Activated CD8-positive, alpha-beta memory T cell treated with anti-CD3 and anti-CD28 coated beads for 48 hours (primary cell): ENCODE measurements around the gene STRN3.
"Not testable (repeated sequence)": the region's sequence is repeated elsewhere in the genome, so short reads cannot be mapped to it uniquely, and the experiment has no call there.

Source experiments
- DNase-seq, 3 experiments: peaks; one replicate each; pipeline ENCODE4 v3.0.0-alpha.2; 2020; ENCODE audit warnings: low read depth in 2 of 3, low spot score in 2 of 3

The STRN3 gene

DNA sequence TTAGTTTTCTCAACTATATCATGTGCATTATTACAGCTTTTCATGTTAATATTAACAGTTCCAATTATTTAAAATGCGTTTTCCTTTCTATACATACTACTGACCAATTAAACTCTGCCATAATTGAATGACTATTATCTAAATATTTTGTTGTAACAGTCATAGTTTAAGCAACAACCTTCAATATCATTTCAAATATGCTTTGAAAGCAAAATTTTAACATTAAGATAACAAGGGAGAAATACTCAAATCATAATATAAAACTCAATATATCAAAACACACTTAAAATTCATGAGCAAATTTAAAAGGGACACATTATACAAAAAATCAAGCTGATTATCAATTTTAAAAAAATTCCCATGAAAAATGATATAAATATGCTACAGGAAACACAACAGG lies 111.4 kb downstream of the STRN3 start:
- DNase-seq: no peak

DNA sequence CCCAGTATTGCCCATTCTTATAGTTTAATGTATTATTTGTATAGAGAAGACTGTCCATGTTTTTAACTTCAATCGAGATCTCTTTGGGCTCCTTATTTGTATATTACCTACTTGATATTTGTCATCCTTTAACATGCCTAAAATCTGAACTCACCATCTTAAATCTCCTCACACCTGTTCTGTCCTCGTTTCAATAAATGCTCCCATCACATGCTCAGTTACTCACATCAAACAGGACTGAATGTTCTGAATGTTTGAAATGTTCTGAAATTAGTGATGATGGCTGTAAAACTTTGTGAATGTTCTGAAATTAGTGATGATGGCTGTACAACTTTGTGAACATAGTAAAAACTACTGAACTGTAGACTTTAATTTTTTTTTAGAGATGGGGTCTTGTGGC lies 117.4 kb downstream of the STRN3 start:
- DNase-seq: no peak

DNA sequence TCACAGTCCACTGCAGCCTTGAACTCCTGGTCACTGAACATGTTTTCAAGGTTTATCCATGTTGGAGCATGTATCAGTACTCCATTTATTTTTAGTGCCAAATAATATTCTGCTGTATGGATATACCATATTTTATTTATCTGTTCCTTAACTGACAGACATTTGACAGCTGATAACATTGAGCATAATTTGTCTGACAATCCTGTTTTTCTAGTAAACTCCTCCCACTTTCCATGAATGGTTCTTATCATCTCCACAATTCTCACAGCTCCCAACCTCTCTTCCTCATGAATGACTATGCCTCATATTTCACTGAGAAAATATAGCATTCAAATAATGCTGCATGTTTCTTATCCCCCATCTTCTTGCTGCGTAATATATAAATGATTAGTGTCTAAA lies 118.5 kb downstream of the STRN3 start:
- DNase-seq: no peak

DNA sequence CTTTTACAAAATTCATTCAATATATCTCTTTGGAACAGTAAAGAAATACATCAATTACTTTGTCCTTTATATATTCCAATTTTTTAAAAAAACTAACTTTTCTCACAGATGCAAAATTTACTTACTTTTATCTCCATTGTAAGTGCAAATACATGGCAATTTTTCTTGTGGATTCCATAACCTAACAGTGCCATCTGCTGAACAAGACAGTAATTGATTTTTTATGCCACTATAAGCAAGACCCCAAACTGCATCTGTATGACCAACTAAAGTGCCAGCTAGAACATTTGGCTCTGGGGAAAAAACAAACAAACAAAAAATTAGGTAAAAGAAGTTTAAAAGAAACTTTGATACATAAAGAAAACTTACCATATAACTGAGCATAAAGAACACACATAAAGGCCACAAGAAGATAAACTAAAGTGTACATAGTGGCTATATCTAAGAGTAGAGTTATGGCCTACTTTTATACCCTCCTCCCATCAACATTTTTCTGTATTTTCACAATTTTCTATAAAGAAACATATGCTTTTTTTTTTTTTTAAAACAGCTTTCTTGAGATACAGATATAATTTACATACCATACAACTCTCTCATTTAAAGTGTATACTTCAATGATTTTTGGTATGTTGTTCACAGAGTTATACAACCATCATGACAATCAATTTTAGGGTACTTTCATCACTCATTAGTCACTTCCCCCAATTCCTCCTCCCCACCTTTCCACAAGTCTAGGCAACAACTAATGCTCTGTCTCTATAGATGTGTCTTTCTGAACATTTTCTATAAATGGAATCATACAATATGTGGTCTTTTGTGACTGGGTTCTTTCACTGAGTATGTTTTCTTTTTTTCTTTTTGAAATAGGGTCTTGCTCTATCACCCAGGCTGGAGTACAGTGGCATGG lies 119.2 kb downstream of the STRN3 start:
- no peak for DNase-seq

DNA sequence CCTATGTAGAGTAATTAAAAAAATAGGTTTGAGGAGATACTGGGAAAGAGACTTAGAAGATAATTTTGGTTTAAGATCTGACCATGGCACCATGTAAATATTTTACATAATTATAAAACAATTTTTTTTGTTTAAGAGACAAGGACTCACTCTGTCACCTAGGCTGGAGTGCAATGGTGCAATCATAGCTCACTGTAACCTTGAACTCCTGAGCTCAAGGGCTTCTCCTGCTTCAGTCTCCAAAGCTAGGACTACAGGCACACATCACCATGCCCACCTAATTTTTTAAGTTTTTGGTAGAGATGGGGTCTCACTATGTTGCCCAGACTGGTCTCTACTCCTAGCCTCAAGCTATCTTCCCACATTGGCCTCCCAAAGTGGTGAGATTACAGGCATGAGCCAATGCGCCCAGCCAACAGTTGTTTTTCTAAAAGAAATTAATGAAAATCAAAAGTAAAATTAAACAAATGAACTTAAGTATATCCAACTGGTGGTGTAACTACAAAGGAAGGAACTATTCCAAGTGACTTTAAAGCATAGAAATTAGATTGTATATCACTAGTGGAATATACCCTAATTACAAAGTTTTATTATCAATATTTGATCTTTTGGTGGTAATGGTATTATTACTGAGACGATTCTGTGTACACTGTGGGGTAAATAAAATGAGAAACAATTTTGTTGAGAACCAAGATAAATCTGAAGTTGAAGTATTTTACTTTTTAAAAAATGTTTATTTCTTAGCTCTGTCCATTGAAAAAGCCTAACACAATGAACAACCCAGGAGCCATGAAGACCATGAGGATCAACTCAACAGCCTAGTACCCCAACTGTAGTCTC lies 122.7 kb downstream of the STRN3 start:
- DNase-seq: no peak

DNA sequence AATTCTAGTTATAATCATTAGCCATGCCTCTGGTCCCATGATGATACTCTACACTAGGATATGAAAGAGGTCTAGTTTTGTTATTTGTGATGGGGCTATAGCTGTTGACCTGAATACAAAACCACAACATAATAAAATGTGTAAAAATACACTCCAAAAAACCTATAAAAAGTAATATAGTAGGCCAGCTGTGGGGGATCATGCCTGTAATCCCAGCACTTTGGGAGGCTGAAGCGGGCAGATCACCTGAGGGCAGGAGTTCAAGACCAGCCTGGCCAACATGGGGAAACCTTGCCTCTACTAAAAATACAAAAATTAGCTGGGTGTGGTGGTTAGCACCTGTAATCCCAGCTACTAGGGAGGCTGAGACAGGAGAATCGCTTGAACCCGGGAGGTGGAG lies 129.1 kb downstream of the STRN3 start:
- not testable (repeated sequence) for DNase-seq

DNA sequence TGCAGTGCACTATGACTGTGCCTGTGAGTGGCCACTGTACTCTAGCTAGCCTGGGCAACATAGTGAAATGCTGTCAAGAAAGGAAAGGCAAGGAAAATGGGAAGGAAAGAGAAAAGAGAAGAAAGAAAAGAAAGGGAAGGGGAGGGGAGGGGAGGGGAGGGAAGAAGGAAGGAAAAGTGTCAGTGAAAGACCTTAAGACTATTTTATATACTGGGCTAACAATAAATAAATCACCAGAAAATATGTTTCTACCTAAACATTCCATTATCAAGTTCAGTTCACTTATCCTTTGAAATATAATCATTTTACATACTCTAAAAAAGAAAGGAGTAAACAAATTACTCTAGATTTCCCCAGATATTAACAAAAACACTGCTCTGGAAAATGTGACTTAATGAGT lies 129.7 kb downstream of the STRN3 start:
- no peak for DNase-seq

DNA sequence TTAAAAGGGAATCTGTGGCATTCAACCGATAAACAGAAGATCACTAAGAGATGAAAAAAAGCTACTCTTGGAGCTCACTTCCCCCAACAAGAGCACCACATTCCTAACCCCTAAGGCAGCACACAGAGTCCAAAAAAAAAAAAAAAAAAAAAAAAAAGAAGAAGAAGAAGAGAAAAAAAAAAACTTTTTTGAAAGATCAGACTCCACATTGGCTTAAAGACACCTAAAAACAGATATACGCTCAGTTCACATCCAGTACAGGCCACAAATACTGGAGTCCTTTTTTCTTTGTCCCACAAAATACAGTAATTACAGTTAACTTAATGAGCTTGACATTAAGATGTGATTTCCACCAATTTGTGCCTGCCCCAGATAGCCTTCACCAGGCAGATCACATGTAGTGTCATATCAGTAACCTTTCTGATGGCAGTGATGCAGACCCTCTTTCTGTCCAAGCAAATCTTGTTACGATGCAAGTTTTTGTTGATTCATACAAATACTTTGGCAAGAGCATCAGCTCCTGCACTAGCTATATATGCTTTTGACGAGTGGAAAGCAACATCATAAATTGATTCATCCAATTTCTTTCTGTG lies 131.2 kb downstream of the STRN3 start:
- DNase-seq: no peak

DNA sequence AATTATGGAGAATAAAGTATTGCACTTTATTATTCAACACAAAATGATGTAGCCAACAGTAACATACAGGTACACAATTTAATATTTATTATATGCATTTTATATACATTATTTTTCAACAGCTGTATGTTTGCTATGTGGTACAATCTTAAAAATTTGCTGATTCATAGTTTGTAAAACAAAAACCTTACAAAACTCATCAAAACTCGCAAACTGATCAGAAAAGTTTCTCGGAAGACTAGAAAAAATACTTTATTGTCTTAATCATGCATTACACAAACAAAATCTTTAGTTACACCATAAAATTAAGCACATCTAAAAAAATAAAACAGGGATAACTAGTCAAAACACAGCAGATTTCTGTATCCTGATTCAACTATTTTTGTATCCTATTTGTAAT lies 132.4 kb downstream of the STRN3 start:
- DNase-seq: no peak

DNA sequence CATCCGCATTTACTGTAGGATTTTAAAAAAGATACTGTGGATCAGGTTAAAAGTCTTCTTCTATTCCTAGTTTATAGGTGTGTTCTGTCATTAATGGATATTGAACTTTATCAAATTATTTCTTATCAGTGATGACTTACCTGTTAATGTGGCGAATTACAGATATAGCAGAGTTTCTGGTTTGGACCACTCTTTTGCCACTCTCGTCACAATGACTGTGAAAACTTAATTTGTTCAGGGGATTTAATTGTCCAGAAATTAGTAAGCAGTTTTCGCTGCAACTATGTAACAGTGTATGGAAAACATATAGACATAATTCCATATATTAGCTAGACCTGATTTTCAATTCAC lies 137.0 kb downstream of the STRN3 start:
- no peak for DNase-seq

DNA sequence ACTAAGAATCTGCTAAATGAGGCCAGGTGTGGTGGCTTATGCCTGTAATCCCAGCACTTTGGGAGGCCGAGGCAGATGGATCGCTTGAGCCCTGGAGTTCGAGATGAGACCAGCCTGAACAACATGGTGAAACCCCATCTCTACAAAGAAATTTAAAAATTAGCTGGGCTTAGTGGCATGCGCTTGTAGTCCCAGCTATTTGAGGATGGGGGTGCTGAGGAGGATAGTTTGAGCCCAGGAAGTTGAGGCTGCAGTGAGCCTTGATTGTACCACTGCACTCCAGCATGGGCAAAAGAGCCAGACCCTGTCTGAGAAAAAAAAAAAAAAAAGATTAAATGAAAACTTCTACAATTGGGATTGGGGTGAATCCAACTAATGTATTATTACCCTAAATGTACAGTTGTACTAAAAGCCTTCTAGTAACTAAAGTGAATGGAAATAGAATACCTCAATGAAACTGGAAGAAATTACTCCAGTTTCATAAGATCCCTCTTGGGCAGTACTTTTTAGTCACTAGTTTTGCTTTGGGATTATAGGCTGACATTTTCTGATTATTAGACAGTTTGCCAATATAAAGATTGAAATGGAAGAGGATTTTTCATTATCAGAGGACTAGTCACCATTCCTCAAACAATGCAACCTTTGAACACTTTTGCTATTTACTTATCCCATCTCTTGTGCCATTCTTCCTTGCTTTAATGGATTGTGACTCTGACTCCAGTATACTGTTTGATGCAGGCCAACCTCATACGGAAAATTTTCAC lies 137.5 kb downstream of the STRN3 start:
- no peak for DNase-seq

DNA sequence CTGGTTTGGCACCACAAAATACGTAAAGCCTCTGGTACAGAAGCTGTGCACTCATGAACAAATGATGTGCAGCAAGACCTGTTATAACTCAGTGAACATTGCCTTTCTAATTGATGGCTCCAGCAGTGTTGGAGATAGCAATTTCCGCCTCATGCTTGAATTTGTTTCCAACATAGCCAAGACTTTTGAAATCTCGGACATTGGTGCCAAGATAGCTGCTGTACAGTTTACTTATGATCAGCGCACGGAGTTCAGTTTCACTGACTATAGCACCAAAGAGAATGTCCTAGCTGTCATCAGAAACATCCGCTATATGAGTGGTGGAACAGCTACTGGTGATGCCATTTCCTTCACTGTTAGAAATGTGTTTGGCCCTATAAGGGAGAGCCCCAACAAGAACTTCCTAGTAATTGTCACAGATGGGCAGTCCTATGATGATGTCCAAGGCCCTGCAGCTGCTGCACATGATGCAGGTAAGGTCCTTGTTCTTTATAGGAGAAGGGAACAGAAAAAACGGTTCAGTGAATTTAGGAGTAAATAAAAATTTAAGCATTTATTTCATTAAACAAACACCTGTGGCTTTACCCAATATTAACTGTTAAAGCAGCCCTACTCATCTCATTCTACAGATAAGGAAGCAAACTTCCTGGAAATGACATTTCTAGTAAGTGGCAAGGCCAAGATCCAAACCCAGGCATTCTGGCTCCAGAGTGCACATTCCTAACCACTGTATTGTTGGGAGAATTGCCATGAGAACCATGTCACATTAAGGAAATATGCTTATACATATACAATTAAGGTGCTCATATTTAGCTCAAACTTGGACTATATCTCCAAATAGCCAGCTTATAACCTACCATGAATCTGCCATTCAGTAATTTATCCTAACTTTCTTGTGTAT lies 140.1 kb downstream of the STRN3 start:
- DNase-seq: no peak

DNA sequence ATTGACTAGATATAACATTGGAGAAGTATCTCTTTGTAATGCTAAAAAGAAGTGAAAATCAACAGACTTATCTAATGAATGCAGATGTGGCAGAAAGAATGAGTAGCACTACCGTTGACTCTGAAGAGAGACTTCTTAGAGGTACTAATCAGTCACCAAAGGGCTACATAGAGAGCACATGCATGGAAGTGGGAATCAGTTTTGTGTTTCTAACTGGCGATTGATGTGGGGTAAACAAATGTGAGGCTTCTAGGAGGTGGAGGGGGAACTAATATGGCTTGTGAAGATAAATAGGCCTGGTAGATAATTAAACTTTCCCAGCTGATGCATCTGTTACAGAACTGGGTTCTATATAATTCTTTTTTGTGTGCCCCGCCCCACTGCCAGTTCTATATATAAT lies 141.3 kb downstream of the STRN3 start:
- DNase-seq: no peak

DNA sequence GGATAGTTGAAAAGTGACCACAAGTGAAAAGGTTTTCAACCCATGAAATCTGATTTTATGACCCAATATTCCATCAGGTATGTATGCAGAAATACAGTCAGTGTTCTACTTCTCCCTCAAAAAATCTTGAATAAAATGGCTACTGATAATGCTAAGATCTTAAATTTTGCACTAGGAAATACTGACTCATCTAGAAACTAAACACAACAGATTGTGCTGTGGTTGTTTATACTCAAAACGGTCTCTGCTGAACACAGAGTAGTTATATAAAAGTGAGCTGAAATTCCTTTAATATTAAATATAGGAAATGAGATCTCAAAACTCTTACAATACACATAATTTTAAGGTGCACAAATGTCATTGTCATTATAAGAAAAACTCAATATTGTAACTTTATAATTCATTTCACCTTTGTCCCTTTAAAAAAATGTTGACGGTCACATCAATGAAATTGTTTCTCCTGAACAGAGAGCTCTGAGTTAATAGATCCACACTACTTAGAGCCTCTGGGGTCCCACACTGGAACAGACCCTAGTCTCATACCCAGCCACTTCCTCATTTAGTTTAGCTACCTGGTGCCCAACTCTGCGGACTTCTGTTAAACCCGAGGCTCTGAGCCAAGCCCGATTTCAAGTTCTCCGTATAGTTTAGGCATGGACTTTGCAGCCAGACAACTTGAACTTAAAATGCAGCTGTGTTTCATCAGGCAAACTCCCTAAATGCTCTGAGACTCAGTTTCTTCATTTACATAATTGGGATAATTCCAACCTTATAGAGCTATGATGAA lies 142.5 kb downstream of the STRN3 start:
- DNase-seq: no peak

DNA sequence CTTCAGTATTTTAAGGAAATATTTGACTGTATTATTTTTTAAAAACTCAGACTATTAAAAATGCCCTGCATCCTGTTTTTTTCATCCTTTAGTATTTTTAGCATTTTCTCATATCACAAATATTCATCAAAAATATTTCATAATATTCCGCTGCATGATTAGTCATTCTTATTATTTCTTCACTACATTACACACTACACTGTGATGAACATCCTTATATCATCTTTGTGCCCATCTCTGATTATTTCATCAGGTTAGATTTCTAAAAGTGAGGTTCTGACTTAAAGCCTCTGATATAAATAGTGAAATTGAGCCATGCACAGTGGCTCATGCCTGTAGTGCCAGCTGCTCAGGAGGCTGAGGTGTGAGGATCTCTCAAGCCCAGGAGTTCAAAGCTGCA lies 143.7 kb downstream of the STRN3 start:
- no peak for DNase-seq

DNA sequence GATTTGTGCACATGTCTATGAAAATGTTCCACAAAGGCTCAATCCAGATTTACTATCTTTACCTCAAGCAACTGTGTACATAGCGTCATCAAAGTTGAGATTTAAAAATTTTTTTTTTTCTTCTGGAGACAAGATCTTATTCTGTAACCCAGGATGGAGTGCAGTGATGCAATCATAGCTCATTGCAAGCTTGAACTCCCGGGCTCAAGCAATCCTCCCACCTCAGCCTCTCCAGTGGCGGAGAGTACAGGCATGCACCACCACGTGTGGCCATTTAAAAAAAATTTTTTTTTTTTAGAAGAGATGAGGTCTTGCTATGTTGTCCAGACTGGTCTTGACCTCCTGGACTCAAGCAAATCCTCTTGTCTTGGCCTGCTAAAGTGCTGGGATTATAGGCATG lies 149.5 kb downstream of the STRN3 start:
- no peak for DNase-seq

DNA sequence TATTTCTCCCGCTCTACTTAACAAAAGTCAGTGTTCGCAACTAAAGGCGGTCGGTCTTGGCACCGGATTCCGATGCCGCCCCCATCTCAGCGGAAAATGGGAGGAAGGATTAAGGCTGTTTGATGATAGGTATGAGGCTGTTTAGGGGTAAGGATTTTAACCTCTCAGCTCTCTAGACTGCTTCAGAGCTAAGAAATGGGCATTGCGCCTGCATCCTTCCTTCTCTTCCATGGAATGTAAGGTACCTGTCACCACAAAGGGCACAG lies 150.5 kb downstream of the STRN3 start:
- no peak for DNase-seq

DNA sequence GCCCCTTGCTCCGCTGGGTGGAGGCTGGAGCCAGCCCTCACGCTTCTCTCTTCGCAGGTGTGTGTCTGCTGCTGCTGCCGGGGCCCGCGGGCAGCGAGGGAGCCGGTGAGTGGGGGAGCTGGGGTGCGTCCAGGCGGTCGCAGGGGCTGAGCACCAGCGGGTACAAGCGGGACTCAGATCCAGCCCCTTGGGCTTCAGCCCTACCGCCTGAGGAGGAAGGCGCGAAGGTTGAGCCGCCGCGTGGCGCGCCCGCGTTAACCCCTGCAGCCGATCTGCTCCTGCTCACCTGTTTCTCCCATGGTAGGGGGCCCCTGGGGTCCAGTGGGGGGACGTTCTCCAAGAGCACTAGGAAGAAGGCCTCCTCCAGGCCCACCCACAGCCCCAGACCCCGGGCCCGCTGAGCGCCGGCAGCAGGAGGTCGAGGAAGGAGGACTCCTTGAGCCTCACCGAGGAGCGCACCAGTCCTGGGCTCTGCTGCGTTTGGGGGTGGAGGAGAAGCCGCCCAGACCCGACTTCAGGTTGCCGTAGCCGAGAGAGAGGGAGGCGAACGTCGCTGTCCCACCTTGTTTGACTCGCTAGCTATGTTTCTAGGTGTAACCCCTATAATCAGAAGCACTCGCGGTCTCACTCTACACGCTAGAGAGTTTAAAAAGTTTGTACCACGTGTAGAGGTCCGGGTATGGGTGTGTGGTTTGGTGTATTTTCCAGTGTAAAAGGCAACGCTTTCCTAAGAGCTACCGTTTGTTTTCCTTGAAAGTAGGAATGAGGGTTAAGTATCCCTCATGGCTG lies 151.0 kb downstream of the STRN3 start:
- DNase-seq: no peak
